Omental fat pad (tissue), 4 donors: ENCODE measurements around the gene SPRN. TPM values are rescaled to one million over a fixed set of nuclear protein-coding genes. Genes with fewer than 3 reads are reported as not detected.
"Not testable (repeated sequence)": the region's sequence is repeated elsewhere in the genome, so short reads cannot be mapped to it uniquely, and the experiment has no call there.

ENCODE experiments used
- ATAC-seq: fragments of 150-250 bp; one replicate; pipeline ENCODE4 v1.9.1; 2016; ENCODE audit warnings: mild to moderate bottlenecking, moderate library complexity; ENCODE audit not compliant: low FRiP score
- DNase-seq: peaks from one replicate; pipeline ENCODE4 v3.0.0-alpha.2; 2019; ENCODE audit warnings: low spot score
- total RNA-seq, 4 donors: library from RNA; depleted of rRNA; stranded (reverse); fragments of >200 nt; gene quantifications; one replicate each; pipeline ENCODE4 v1.1.0, GENCODE V29; 2016
- TF ChIP-seq, protein P1 (sequence below), 3 donors: fragments of 450-650 bp; IDR thresholded peaks; one replicate each; pipeline ENCODE4 v1.5.1; 2016 to 2017; ENCODE audit warnings: antibody characterized with exemption in 3 of 3, mild to moderate bottlenecking in 3 of 3, moderate library complexity in 2 of 3

The SPRN gene
- total RNA-seq, 4 donors from 2014 or later: not detected

DNA sequence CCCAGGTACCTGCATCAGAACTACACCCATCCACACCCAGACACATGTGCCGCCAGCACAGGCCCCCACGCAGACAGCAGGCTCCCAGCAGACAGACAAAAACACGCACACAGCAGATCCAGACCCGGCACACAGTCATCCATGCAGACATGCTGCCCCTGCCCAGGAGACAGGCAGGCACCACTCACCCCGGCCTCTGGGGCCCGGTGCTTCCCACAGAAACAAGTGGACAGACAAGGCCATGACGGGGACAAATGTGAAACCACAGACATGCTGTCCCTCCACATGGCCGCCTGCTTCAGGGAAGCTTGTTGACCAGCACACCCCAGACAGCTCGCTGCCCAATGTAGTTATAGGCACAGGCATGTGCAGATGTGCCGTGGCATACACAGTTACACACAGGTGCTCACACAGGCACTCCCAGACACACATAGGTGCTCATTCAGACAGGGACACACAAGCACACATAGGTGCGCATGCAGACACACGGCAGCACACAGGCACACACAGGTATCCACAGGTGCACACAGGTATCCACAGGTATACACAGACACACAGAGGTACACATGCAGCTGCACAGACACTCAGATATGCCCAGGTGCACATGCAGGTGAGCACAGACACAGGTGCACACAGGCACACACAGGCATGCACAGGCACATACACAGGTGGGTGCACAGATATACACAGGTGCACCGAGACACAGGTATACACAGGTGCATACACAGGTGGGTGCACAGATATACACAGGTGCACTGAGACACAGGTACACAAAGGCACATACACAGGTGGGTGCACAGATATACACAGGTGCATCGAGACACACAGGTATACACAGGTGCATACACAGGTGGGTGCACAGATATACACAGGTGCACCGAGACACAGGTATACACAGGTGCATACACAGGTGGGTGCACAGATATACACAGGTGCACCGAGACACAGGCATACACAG is 18.8 kb upstream of the SPRN start:
- no peak for ATAC-seq
- DNase-seq: no peak
- TF ChIP-seq, protein P1, sequence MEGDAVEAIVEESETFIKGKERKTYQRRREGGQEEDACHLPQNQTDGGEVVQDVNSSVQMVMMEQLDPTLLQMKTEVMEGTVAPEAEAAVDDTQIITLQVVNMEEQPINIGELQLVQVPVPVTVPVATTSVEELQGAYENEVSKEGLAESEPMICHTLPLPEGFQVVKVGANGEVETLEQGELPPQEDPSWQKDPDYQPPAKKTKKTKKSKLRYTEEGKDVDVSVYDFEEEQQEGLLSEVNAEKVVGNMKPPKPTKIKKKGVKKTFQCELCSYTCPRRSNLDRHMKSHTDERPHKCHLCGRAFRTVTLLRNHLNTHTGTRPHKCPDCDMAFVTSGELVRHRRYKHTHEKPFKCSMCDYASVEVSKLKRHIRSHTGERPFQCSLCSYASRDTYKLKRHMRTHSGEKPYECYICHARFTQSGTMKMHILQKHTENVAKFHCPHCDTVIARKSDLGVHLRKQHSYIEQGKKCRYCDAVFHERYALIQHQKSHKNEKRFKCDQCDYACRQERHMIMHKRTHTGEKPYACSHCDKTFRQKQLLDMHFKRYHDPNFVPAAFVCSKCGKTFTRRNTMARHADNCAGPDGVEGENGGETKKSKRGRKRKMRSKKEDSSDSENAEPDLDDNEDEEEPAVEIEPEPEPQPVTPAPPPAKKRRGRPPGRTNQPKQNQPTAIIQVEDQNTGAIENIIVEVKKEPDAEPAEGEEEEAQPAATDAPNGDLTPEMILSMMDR (IDR thresholded peaks at IDR 0.05): no peak

DNA sequence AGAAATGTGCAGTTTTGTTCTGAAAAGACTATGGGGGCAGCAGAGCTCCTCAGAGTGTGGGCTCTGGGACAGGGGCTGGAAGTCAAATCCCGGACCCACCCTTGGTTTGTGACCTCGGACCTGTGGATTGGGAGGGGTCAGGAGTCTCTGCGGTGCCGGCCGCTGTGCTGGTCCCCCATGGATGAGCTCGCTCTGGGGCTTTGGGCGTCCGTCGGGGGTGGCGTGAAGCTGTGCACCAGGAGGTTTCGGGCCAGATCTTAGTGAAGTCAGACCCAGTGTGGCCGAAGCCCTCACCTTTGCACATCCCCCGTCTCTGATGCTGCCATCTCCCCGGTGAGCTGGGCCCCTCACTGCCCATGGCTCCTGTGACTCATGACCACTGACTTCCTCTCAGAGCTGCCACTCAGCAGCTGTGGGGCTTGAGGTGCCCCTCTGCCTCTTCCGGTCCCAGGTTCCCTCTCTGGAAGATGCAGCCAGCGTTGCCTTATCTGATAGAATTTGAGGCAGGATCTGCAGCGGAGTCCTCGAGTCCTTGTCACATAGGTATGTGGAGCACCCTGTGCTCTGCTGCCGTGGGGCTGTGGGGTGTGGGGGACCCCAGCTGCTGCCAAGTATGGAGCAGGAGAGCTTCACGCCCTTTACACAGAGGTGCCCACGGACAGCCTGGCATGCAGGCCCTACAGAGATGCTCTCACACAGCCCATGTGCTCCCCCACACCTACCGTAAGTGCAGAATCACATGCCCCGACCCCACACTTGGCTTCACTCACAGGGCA is 18.0 kb upstream of the SPRN start:
- TF ChIP-seq, protein P1 (IDR thresholded peaks at IDR 0.05): no peak
- ATAC-seq: no peak
- no peak for DNase-seq

DNA sequence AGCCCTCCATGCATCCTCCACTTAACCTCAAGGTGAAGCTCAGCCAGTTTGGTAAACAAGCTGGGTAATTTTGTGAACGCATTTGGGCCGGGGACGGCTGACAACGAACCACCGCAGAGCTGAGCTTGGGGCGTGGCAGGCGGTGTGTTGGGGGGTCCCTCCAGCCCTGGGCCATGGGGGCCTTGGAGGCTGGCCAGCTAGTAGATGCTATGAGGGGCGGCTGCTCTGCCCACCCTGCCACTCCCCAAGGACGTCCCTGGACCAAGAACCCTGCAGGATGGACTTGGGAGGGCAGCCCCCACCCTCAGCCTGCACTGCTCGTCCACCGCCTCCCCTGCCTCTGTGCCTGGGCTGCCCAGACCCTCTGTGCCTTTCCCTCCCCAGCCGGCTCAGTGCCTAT is 17.4 kb upstream of the SPRN start:
- TF ChIP-seq, protein P1 (IDR thresholded peaks at IDR 0.05): no peak
- ATAC-seq (no peak), DNase-seq (no peak)

DNA sequence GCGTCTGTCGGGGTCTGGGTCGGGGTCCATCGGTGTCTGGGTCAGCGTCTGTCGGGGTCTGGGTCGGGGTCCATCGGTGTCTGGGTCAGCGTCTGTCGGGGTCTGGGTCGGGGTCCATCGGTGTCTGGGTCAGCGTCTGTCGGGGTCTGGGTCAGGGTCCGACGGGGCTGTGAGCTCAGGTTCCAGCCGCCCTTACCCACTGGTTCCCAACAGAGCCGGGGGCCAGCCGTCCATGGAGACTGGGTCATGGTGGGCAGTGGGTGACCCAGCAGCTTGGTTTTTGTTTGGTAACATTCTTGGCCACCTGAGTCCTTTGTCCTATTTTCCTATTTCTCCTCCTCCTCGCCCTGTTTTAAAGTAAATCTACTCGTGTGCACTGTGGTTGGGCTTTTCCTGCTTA is 16.9 kb upstream of the SPRN start:
- ATAC-seq, DNase-seq: not testable (repeated sequence)

DNA sequence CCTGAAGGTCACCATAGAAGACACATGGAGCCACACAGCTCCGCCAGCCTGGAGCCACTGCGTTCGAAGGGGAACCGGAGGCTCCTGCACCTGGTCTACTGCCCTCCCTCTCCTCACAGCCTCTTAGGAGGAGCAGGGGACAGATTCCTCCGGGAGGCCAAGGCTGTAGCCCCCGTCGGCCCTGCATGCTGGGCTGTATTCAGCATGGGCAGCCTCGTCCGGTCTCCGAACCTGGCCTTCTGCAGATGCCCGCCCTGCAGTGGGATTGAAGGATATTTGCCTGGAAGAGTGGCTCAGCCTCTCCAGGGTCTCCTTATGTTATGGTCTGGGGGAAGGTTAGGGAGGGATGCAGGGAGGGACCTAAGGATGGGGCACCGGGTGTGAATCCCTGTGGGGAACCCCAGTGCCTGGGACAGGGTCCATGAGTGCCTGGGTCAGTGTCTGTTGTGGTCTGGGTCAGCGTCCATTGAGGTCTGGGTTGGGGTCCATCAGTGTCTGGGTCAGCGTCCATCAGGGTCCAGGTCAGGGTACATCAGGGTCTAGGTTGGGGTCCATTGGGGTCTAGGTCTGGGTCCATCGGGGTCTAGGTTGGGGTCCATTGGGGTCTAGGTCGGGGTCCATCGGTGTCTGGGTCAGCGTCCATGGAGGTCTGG is 16.3 kb upstream of the SPRN start:
- TF ChIP-seq, protein P1 (IDR thresholded peaks at IDR 0.05): no peak
- DNase-seq (no peak), ATAC-seq (no peak)

DNA sequence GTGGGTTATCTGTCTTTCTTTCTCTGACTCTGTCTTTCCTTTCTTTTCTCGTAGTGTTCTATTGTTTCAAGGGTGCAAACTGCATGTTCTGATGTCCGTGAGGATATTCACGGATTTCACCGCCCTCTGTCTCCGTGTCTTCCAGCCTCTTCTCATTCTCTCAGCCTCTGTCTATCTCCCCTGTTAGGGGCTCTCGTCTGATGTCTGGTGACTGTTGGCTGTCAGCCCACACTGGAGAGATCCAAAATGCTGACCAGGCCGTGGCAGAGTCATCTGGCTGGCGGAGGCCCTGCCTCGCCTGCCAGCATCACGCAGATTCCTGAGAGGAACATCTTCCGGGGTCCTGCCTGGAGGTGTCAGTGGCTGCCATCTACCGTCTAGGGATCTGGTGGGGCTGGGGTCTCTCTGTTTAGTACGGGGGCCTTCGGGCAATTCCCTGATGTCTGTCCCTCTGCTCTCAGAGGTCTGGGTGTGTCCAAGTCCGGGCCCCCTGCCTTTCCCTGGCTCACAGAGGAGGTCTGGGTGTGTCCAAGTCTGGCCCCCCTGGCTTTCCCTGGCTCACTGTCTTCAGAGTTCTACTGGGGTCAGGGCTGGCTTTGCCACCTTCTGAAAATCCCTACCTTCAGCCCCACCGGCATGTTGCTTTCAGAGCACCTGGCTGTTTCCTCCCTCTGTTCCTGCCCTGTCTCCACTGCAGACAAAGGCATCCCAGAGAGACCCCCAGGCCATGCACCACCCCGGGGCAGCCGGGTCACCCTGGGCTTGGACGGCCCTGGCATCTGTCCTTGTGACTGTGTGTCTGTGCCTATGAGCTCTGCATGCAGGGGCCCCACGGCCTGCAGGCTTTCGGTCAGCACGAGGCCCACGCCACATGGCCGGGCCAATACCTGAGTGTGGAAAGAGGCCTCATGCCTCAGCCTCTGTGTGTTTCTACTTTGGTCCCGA is 15.4 kb upstream of the SPRN start:
- DNase-seq (no peak), ATAC-seq (no peak)
- TF ChIP-seq, protein P1 (IDR thresholded peaks at IDR 0.05): no peak
